HG02973 (cell line): Measurements from ENCODE around the gene EZH1.

Source experiments
- ATAC-seq: cut with Tn5 transposase; IDR thresholded peaks from one replicate; pipeline ENCODE4 v1.9.1; 2021; ENCODE audit warnings: moderate library complexity; ENCODE audit not compliant: unreplicated experiment

The EZH1 gene

DNA sequence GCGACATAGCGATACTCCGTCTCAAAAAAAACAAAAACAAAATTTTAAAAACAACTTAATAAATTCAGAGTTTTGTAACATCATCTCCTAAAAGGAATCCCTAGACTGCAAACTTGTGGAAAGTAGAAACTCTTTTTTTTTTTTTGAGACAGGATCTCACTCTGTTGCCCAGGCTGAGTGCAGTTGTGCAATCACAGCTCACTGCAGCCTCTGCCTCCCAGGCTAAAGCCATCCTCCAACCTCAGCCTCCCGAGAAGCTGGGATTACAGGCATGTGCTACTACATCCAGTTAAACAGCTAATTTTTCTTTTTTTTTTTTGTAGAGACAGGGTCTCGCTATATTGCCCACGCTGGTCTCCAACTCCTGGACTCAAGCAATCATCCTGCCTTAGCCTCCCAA lies 19.7 kb downstream of the EZH1 start:
- ATAC-seq: no peak

DNA sequence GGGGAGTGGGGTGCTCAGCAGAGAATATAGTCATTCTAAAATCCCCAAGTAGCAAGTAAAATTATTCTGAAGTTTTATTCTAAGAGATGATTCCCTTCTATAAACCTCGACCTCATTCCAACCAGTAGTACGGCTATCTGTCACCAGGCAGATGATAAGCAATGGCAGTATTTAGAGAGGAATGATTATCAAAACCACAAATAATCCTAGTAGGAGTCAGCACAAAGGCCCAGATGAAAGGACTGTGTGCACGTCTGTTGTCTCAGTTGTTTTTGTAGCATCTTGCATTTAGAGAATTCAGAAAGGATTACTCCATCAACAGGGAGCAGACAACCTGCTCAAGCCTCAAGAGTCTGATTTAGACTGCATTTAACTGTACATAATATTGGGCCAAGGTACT lies 21.2 kb downstream of the EZH1 start:
- no peak for ATAC-seq

DNA sequence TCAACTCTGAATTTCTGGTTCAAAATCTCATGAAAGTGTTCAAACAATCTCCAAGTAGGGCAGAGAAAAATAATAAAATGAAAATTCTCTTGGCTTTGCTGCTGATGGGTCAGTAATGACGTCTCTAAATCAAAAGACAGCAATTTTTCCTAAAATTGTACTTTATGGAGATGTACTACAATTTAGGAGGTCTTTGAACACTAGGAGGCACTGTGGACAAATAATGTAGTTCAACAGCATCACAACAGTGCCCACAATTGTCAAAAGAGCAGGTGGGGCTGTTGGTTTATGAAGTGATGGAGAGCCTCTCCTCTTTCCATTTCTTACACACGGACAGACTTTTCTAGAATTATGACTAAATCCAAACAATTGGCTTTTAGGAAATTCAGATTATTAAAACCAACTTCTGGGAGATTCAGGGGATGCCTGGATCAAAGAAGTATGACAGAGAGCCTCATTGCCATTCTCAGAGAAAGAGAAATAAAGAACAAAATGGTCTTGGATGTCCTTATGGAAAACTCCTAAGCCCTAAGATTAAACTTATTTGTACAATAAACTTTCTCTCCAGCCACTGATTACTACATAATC lies 23.8 kb downstream of the EZH1 start:
- no peak for ATAC-seq

DNA sequence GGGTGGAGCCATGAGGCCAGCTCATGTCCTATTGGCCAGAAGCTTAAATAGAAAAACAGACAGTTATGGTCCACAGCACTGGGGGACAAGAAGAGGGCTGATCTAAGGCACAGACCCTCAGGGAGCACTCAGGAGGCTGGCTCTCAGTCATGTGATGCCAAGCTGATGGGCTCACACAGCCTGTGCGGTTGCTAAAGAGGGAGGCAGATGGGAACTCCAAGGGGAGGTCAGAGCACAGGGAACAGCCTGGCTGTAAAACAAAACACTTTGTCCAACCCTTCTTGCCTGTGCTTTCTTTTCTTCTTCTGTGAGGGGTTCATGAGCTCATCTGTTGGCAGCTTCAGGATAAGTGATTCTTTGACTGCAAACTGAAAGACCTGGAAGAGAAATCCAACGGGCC lies 35.3 kb downstream of the EZH1 start:
- ATAC-seq: no peak

DNA sequence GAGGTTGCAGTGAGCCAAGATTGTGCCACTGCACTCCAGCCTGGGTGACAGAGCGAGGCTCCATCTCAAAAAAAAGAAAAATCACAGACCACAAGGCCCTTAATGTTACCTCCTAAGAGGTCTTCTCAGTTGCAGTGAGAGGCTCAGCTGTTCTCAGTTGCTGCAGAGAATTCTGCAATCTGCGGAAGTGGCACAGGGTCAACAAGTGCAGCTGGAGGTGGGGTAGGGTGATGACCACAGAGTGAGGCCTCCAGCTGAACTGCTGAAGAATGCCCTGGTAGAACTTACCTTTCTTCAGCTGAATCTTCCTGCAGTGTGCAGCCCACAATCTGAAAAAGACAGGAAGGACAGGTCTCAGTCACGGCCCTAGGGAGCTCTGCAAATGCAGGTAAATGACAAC lies 36.3 kb downstream of the EZH1 start:
- ATAC-seq: no peak

DNA sequence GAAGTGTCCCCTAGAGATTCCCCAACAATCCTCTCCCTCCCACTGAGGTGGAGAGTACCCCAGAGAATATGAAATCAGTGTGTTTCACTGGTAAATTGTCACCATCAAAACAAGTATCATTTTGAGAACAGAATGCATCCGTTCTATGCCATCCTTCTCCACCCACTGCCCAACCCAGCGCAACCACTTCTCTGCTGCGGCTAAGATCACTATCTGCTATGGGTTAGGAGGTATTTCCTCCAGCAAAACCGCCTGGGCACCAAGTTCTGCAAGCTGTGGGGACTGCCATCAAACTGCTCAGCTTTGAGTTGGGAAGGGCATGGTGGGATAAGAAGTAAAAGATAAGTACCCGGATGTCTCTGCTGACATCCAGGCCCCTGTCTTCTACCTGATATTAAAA lies 38.1 kb downstream of the EZH1 start:
- no peak for ATAC-seq

DNA sequence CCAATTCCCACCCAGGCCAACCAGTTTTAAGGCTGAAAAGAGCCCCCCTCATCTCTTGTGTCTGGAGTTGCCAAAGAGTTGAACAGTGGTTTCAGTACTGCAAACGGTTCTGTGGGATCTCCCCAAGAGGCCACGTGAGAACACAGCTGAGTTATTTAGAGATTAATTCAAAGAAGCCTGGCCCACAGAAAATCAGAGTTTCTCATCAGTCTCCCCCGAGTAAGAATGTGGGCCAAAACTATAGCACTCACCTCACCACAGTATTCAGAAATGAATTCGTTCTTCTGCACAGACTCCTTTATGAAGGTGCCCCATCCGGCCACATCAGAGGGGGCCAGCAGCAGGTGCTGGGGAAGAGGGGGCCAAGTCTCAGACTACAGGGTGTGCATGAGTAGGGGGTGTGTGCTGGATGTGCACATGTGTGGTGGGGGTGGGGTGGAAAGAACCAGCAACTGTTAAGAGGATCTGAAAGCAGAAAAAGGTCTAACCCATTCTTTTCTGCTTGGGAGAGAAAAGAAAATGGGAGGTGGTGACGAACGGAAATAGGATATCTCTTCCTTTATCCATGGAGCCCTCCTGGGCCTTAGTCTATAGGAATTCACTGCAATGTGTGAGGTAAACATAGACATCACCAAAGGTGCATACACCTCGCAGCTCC lies 39.9 kb downstream of the EZH1 start:
- ATAC-seq: peak; percentile 66

DNA sequence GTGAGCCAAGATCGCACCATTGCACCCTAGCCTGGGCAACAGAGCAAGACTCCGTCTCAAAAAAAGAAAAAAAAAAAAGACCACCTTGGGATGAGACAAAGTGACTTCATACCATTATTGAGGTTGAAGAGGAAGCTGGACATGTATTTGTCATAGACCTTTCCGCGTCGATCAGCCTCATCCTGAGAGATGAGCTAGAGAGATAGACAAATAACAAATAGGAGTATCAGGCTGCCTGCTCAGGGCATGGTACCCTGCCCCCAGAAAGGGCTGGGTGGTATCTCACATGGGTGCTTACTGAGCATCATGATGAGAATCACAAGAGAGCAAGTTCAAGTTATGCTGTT lies 40.4 kb downstream of the EZH1 start:
- ATAC-seq: peak; percentile 11

DNA sequence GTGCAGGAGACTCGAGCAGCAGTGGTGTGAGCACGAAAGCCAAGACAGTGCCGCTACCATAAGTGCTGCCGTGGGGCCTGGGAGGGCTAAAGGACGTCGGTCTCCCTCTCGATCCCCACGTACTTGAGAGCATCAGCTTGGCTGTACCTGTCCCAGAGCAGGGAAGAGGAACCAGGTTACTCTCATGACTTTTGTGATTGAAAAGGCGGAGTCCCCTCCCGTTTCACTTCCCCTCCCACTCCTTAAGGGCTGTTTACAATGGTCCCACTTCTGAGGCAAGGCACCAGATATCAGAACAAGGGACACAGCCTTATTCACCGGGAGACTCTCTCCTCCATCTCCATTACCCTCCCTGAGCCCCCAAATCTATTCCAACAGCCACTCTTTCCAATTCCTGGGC lies 42.4 kb downstream of the EZH1 start:
- no peak for ATAC-seq

DNA sequence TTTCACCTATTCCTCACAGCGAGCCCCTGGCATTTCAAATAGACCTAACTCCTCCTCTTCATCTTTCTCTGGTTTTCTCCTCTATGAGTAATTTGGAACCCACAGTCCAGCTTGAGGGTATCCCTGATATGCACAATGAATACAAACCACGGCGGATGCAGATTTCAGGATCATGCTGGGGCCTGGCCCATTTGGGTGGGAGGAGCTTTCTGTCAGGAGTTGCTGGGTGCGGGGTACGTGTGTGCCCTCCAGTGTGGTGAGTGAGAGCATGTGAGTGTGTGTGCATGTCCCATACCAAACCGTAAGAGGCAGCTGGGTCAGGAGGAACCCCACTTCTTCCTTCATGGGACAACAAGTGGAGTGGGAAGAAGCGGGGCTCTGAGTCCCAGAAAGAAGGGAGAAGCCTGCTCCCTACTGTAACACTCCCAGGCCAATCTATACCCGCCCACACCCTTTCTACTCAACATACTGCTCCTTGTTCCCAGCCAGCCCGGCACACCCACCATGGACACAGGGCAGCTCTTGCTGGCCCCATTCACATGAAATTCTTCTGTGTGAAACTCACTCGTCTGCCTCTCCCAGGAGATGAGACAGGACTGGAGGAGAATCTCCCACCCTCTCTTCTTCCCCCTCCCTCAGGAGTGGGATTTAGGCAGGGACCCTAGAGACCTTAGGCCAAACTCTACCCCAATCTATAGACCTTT lies 44.1 kb downstream of the EZH1 start:
- ATAC-seq: no peak

DNA sequence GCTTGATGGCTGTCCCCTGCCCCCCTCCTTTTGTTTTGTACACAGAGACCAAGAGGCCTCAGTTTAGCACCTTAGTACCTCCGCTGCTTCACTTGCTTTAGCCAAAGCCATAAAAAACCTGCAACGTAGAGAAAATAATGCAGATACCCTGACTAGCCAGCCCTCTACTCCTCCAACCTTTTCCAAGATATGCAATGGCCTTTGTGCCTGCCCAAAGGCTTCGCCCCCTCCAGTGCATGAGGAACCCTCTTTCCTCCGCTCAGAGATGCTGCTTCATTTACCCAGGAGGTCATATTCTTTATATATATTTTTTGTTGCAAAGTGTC lies 45.5 kb downstream of the EZH1 start:
- no peak for ATAC-seq

DNA sequence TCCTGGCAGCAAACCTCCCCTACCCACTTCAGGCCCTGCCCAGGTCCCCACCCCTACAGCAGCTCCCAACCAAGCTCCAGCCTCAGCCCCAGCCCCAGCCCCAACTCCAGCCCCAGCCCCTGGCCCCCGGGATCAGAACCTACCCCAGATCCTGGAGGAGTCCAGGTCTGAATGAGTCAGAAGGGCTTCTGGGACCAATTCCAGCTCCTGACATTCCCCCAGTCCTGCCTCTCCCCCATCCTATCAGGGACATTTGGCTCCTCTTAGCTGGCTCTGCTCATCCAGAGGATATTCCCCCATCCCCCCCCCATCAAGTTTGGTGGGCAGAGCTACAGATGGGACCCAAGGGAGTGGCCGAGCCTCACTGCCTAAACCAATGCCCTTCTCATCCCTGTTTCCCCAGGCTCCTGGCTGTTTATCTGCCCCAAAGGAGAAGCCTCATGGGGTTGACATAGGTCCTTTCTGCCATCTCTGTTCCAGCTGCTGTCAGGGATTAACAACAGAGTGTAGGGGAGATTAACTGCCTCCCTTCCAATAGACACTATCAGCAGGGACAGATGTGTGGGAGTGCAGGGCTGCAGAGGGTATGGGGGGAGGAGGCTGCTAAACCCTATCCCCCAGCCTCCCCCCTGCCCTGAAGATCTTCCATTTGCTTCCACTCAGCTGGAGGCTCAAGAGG lies 46.0 kb downstream of the EZH1 start:
- ATAC-seq: no peak

DNA sequence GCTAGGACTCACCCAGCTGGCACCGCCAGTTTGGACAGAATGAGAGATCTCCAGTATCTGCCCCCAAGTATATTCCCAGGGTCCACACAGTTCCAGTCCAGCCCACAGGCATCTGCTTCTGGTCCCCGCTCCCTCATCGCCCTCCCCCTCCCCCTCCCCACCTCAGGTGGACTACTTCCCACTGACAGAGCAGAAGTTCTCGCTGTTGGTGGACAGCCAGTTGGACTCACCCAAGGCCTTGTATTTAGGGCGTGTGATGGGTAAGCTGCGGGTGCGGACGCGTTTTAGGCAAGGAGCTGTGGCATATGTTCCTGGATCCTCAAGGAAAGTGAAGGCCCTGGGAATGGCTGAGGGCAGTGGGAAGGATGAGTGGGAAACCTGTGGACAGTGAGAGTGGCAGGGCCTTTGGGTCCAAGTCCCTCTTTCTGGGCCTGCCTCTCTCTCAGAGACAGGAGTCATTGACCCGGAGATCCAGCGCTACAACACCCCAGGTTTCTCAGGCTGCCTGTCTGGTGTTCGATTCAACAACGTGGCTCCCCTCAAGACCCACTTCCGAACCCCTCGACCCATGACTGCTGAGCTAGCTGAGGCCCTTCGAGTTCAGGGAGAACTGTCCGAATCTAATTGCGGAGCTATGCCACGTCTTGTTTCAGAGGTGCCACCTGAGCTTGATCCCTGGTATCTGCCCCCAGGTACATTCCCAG lies 47.6 kb downstream of the EZH1 start:
- no peak for ATAC-seq

DNA sequence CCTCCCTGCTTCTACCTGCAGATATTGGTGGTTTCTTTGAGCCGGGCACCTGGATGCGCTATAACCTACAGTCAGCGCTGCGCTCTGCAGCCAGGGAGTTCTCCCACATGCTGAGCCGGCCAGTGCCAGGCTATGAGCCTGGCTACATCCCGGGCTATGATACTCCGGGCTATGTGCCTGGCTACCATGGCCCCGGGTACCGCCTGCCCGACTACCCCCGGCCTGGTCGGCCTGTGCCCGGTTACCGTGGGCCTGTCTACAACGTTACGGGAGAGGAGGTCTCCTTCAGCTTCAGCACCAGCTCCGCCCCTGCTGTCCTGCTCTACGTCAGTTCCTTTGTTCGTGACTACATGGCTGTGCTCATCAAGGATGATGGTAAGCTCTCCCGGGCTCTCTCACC lies 49.3 kb downstream of the EZH1 start:
- ATAC-seq: no peak

DNA sequence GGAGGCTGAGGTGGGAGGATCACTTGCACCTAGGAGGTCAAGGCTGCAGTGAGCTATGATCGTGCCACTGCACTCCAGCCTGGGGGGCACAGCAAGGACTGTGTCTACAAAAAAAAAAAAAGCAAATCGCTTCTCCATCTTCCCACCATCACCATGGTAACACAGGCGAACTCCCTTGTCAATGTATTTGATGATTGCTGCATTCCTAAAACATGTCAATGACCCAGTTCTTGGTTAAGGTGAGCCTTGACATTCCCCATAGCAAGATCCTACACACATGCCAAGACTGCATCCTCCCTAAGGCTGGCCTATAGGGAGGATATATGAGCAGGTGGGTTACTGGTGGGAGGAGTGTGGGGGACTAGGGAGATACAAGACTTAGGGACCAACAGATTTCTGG lies 50.3 kb downstream of the EZH1 start:
- ATAC-seq: no peak

DNA sequence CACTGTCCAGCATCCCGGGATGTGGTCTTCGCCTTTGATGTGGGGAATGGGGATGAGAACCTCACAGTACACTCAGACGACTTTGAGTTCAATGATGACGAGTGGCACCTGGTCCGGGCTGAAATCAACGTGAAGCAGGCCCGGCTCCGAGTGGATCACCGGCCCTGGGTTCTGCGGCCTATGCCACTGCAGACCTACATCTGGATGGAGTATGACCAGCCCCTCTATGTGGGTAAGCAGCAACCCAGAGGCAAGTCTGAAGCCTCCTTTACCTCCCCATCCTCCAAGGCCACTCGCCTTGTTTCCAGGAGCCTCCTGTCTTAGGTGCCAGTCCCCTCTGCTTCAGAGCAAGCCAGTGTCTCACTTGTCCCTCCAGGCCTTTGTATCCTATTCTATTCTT lies 52.4 kb downstream of the EZH1 start:
- ATAC-seq: no peak

DNA sequence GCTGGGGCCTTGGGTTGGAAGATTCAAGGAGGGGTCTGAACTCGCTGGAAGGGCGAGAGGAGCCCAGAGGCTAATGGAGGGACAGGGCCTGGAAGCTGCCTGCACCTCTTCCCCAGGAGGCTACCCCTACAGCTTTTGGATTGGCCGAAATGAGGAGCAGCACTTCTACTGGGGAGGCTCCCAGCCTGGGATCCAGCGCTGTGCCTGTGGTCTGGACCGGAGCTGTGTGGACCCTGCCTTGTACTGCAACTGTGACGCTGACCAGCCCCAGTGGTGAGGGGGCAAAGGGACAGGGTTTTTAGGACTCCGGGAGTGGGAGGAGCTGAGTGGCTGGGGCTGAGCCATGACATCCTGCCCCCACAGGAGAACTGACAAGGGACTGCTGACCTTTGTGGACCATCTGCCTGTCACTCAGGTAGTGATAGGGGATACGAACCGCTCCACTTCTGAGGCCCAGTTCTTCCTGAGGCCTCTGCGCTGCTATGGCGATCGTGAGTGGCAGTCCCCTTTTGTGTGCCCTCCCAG lies 53.8 kb downstream of the EZH1 start:
- no peak for ATAC-seq

DNA sequence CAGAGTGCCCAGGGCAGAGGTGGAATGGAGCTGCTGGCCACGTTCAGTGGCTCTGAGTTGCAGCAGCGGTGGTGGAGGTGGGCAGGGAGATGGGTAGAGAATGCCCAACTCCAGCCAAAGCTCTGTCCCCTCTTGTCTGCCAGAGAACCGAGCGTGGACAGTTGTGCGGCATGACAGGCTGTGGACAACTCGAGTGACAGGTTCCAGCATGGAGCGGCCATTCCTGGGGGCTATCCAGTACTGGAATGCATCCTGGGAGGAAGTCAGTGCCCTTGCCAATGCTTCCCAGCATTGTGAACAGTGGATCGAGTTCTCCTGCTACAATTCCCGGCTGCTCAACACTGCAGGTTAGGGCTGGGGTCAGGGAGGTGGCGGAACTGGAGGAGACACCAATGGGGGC lies 54.2 kb downstream of the EZH1 start:
- no peak for ATAC-seq

DNA sequence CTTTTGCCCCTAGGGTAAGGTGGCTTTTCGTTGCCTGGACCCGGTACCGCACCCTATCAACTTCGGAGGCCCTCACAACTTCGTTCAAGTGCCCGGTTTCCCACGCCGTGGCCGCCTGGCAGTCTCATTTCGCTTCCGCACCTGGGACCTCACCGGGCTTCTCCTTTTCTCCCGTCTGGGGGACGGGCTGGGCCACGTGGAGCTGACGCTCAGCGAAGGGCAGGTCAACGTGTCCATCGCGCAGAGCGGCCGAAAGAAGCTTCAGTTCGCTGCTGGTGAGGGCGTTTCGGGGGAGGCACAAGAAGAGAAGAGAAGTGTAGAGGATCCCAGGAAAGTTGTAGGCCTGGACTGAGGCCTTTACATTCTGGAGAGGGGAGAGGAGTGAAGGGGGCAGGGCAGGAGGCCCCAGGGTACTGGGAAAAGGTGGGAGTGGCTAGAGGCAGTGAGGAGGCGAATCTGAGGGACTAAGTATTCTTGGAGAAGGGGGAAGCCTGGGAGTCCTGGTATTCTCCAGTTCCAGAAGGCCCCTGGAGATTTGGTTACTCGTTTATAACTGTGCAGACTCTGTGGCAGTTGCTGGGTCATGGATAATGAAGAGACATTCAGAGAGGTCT lies 57.0 kb downstream of the EZH1 start:
- no peak for ATAC-seq

DNA sequence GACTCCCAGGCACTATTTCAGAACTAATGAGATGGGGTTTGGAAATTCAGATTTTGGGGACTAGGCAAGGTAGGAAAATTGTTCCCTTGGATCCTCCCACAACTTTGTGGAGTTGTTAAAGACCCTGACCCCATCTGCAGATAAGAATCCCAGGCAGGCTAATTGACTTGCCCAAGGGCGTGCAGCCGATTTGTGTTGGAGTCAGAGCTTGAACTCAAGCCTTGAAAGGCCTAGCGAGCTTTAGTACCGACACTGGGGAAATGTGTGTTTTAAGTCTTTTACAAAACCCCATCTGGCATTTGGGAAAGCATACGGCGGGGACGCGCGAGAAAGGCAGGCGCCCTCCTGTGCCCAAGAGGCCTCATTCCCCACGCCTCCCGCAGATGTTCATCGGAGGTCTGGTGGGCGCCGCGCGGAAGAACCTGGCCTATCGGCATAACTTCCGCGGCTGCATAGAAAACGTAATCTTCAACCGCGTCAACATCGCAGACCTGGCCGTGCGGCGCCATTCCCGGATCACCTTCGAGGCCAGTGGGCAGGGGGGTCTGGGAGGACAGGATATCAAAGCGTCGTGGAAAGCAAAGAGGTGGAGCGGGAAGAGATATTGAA lies 58.2 kb downstream of the EZH1 start:
- no peak for ATAC-seq

DNA sequence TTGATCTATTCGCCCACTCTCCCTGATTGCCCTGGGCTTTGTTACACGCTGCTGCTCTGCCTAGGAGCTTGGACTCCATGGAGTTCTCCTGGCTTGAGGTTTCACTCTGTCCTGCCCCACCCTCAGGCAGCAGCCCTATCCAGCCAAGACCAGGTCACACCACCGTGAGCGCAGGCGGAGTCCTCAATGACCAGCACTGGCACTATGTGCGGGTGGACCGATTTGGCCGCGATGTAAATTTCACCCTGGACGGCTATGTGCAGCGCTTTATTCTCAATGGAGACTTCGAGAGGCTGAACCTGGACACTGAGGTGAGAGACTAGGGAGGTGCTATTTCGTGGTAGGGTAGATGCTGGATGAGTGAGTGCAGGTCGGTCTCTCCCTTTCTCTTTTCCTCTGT lies 59.0 kb downstream of the EZH1 start:
- ATAC-seq: no peak
